GM18858 (cell line): Measurements from ENCODE around the gene PROX1.

ENCODE experiments used
- ATAC-seq: cut with Tn5 transposase; IDR thresholded peaks from one replicate; pipeline ENCODE4 v1.9.1; 2021; ENCODE audit not compliant: unreplicated experiment

The PROX1 gene

DNA sequence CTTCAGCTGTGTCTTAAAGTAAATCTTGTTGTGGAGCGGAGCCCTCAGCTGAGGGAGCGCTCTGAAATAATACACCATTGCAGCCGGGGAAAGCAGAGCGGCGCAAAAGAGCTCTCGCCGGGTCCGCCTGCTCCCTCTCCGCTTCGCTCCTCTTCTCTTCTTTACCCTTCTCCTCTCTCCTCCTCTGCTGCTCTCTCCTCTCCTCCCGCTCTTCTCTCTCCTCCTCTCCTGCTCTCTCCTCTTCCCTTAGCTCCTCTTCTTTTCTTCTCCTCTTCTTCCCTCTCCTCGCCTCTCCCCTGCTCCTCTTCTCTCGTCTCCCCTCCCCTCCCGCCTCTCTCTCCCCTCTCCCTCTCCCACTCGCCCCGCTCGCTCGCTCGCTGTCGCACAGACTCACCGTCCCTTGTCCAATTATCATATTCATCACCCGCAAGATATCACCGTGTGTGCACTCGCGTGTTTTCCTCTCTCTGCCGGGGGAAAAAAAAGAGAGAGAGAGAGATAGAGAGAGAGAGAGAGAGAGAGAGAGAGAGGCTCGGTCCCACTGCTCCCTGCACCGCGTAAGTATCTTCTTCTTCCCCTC lies at the start of gene PROX1:
Gene PROX1 (plus strand): TSS at position 47 of the 580 bp plus-strand sequence. CDS start 8,563 bp downstream, outside the sequence.
- peak; percentile 72 for ATAC-seq

DNA sequence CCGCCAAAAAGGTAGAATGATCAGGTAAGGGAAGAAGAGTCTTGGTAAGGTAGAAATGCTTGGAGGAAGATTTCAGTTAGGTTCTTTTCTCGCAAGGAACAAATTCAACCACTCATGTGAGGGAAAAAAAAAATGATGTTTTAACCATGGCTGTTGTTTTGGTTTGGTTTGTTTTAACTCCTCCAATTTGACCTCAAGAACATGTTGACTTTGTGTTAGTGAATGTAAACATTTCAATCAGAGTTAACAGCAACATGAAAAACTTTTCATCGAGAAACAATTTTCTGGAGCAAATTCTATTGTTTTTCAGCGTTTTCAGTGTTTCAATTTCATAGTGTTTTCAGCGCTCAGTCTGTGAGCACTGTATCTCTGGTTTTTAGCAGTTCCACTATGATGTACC lies 49.0 kb upstream of the PROX1 start:
- ATAC-seq, result no peak

DNA sequence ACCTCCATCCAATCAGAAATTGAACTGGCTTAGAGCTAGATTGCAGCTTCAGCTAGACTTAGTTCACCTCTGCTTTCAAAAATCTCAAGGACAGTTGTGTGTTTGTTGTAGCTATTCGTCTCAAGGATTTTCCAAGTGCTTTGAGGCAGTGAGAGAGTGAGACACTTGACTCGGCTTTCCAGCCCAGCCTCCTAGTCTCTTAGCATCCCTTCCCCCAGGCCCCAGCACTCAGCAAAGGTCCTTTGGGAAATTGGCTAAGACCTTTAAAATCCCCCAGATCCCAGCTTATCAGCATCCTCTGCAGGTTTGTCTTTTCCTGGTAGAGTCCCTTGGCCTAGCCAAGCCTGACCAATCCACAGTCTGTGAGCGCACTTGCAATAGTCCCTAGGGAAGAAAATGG lies 47.9 kb upstream of the PROX1 start:
- no peak for ATAC-seq

DNA sequence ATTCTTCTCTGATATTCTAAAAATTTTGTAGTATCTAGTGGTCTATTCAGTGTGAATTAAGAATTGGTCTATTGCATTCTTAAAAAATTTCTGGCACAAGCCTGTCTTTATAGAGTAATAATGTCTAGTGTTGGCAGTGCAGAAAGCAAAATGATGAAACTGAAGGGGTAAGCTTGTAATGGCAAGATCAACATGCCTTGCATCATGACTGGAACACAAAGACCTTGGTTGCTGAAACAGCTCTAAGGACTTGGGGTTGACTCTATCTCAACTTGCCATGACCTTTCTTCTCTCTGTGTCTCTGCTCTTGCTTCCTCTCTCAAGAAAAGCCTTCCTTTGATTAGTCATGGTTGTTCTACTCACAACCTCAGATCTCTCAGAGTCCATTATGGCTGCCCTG lies 46.8 kb upstream of the PROX1 start:
- no peak for ATAC-seq

- ATAC-seq, result no peak
Observed at GRCh38 chr1:213942061-213942460, 45.7 kb upstream of the PROX1 start.

- ATAC-seq, result no peak
Observed at GRCh38 chr1:213947200-213947801, 40.5 kb upstream of the PROX1 start.

DNA sequence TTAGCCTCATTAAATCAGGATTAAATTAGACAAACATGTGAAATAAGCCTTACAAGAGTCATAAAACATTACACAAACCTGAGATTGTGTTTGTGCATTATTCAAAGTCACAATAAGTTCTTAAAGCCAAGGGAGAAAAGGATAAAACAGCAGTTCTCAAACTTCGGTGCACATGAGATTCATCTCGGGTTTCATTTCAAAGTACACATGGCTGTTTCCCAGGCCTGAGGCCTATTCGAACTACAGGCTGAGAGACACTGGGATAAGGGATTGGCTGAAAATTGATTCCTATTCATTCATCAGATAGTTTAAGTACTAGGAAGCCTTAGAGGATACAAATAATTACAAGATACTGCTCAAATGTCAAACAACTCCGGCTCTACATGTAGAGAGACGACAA lies 35.9 kb upstream of the PROX1 start:
- no peak for ATAC-seq

- no peak for ATAC-seq
Observed at GRCh38 chr1:213953806-213954205, 34.0 kb upstream of the PROX1 start.

DNA sequence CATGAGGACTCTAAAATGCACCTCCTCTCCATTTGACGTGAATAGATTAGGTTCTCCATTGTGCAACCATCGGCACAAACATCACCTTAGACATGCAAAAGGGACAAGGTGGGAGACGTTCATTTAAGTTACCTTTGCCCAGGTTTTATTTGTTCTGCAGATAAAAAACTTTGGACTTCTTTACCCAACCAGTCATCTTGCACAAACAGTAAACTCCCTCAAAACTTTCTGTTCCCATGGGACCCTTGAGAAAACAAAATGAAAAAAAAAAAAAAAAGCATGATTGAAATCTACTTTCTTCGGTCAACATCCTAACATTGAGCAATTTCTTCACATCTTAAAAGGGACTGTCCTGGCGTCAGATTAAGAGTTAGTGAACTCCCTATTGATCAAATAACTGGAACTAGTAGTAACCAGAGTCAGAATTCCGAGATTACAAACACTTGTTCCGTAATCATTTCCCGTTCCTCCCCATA lies 31.4 kb upstream of the PROX1 start:
- ATAC-seq, result no peak

DNA sequence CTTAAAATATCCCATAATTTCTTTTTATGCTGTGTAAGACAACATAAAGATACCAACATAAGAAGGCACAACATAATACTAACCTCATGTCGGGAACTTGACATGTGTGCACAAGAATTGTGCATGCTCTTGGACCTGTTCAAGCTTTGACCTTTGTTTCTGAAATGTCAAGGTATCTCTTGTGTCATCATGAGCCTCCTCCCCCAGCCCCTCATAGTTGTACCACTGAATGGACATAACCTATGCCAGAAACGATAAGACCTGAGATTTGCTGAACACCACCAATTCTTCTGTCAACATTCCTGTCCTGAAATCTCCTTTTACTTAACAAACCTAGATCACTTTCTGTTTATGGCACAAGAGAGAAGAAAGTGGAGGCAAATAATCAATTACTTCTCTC lies 29.4 kb upstream of the PROX1 start:
- ATAC-seq, result no peak

DNA sequence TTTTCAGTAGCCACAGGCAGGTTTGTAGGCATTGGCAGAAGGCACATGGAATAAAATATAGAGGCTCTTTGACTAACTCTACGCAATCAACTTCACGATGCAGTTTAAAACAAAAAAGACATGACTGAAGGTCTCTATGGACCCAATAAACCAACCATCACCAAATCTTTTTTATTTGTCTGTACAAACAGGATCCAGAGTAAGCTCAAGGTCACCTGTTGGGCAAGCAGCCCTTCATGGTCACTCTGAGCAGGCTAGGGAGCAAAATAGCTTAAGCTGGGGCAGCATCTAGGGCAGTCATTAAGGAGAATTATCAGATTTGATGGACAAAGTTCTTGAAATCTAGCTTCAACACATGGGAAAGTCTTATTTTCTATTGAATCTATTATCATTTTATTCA lies 26.8 kb upstream of the PROX1 start:
- no peak for ATAC-seq

DNA sequence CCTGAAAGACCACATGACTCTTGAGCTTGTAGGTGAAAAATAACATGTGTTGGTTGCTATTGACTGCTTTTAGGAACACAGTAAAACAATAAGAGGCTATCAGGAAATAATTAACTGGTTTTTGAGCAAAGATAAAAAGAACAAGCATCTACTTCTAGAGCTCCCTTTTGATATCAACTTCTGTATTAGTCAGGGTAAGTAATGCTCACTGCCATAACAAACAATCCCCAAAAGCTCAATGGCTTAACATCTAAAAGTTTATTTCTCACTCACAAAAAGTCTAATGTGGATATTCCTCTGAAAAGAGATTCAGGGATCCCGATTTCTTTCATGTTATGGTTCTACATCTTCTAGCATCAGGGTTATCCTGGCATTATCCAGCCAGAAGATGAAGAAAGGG lies 25.3 kb upstream of the PROX1 start:
- ATAC-seq, result no peak

DNA sequence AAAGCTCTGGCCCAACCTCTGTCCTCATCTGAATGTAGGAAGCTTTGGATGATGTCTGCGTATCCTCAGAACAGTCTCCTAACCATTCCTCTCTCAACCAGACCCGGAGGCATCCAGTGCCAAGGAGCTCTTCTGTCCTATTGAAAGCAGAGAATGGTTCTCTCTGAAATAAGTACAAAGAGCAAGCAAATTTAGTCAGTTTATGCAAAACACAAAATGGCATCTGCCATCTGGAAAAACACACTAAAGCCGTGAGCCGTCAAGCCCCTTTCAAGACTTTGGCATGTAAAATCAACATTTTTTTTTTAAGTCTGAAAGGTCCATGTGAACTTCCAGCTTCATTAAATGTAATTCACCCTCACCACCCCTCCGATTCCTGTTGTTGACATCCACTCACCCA lies 21.7 kb upstream of the PROX1 start:
- ATAC-seq, result no peak

DNA sequence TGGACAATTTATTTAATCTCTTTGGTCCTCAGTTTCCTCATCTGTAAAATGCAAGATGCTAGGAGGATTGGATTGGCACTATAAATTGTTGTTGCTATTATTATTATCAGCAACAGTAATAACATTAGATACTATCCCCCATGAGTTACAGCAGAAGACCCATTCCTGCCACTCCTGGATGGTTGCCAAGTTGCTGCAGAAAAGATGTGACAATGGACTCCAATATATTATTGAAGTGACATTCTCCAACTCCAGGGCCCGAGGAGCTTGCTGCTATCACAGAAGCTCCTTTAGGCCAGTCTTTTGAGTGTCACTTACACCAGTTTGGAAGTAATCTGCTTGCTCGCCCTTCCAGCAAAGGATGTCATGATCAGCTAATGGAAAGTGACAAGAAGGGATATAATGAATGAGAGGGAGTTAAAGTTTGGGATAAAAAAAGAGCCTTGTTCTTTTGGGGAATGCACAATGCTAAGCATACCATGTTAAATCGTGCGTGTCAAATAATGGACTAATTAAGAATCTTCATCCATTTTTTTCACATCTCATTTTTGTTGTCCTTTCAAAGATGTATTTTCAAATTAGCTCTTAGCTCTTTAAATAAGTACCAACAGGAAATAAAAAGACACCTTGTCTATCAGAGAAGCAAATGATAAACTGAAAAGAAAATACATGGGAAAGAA lies 19.5 kb upstream of the PROX1 start:
- no peak for ATAC-seq

- ATAC-seq, result no peak
Observed at GRCh38 chr1:213969958-213970555, 17.7 kb upstream of the PROX1 start.

DNA sequence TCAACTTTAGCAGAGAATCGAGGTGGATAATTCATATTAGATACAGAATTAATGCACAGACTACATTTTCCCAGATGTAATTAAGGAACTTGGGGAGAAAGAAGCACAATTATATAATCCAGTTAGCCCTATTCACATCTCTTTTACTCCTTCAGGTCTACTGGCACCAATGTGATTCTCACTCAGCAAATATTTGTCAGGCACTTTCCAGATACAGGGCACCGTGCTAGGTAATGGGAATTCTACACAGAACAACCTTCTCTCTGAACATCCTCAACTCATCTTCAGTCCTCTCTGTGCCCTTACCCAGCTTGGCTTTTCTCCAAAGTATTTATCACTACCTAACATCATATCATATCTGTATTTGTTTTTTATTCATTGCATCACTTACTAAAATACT lies 15.6 kb upstream of the PROX1 start:
- ATAC-seq, result no peak

- no peak for ATAC-seq
Observed at GRCh38 chr1:213973129-213973528, 14.6 kb upstream of the PROX1 start.

GRCh38 chr1:213976665-213977485 lies 10.9 kb upstream of the PROX1 start:
- no peak for ATAC-seq

DNA sequence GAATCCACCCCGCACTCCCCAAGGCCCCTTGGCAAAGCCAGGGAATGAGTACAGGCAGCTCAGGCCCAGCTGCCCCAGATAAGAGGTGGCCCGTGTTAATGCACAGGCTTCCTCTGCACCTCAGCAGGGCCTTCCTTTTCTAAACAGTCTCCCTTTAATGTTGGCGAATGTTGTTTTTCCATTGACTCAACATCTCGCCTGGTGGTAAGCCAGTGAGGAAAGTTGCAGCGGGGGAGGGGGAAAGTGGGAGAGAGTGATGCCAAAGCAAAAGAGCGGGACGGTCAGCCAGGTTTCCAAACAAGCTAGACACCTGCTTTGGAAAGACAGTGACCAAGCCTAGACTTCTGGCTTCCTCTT lies 10.3 kb upstream of the PROX1 start:
- no peak for ATAC-seq

DNA sequence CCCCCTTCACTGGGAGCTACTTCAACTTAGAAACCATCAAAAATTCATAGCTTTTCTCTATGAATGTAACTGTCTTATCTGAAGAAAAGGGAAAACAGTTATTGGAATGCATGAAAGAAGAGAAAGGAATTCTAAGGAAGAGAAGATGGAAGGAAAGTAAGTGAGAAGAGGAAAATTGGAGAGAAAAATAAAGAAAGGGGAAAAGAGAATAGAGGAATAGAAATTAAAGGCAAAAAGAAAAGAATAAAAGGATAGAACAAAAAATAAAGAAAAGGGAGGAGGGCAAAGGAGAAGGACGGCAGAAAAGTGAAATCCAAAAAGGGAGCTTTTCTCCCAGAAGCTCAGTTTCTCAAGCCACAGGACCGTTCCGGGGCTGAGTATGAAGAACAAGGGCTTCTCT lies 9.9 kb upstream of the PROX1 start:
- no peak for ATAC-seq
